ENCODE measurements around the gene OSBPL5. TPM values are rescaled to one million over a fixed set of nuclear protein-coding genes. Genes with fewer than 3 reads are reported as not detected.

Gene OSBPL5, protein sequence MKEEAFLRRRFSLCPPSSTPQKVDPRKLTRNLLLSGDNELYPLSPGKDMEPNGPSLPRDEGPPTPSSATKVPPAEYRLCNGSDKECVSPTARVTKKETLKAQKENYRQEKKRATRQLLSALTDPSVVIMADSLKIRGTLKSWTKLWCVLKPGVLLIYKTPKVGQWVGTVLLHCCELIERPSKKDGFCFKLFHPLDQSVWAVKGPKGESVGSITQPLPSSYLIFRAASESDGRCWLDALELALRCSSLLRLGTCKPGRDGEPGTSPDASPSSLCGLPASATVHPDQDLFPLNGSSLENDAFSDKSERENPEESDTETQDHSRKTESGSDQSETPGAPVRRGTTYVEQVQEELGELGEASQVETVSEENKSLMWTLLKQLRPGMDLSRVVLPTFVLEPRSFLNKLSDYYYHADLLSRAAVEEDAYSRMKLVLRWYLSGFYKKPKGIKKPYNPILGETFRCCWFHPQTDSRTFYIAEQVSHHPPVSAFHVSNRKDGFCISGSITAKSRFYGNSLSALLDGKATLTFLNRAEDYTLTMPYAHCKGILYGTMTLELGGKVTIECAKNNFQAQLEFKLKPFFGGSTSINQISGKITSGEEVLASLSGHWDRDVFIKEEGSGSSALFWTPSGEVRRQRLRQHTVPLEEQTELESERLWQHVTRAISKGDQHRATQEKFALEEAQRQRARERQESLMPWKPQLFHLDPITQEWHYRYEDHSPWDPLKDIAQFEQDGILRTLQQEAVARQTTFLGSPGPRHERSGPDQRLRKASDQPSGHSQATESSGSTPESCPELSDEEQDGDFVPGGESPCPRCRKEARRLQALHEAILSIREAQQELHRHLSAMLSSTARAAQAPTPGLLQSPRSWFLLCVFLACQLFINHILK
- 16.6 TPM for total RNA-seq
- long read RNA-seq, partial matches to known transcripts, result 29 of 40 reads
- long read RNA-seq, other reads (novel, unspliced or antisense), result 9 of 40 reads

DNA sequence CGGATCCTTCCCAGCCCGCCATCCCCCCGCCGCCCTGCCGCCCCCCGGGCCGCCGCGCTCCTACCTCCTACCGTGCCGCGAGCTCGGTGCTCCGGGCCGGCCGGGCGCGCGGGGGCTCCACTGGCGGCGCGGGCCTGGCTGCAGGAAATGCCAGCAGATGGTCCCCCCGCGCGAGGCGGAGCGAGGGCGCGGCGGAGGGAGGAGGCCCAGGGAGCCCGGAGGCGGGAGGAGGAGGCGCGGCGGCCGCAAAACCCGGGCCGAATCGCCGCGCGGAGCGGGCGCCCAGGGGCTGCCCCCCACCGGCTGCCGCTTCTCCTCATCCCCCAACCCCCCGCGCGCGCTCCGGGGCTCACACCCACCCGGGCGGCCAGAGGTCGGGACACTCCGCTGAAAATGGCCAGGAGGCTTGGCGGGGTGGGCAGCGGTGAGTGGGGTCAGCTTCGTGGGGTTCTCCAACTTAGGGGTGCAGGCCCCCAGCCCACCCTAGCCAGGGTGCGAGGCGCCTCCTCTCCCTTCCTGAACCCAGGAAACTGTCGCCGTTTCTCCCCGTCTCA lies at the start of gene OSBPL5:
TSS of gene OSBPL5 (minus strand) at position 159 of the 554 bp plus-strand sequence. CDS start 36,162 bp downstream, outside the sequence.
- intact Hi-C loops (cut with DNase I), result loop anchor here (5.0 kb wide), 1 partner anchor 38 kb away; no protein-coding TSS in a partner anchor
- peak; percentile 89 for DNase-seq (ENCODE audit: low spot score)

- intact Hi-C loops (cut with DNase I), result loop anchor here (2.0 kb wide), 1 partner anchor 104 kb away; no protein-coding TSS in a partner anchor
- peak; percentile 62 for DNase-seq (ENCODE audit: low spot score)
Measured at GRCh38 chr11:3214420-3214699, 49.2 kb upstream of the OSBPL5 start.

GRCh38 chr11:3213659-3214419 lies 48.7 kb upstream of the OSBPL5 start:
- peak; percentile 64 for DNase-seq (ENCODE audit: low spot score)
- intact Hi-C loops (cut with DNase I), result loop anchor here (2.0 kb wide), 1 partner anchor 103 kb away; no protein-coding TSS in a partner anchor

GRCh38 chr11:3208272-3208671 lies 43.2 kb upstream of the OSBPL5 start:
- DNase-seq (ENCODE audit: low spot score), result no peak
- intact Hi-C loops (cut with DNase I), result no loop called here

DNA sequence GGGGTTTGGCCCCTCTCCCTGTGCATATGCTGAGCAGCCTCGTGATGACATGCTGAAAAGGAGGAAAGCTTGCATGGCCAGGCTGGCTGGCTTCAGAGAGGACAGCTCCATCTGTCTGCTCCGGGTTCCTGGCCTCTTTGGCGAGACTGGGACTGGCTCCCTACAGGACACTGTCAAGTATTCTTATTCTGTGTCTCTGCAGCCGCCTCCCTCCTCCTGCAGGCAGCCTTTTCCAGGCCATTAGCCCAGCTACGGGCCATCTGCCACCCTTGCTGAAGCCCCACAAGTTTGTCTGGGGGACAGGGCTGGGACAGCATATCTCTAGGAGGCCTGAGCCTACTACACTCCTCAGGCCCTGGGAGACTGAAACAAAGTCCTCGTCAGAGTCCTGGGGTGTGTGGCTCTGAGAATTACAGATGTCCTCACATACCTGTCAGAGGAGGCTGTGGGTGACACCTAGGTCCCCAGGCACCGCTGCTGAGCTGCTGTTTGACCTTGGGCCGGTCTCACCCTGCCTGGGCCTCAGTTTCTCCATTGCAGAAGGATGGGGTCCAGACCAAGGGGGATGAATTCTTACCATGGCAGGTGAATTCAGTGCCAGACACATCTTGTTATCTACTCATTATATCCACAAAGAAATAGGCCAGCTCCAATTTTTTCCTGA lies 42.5 kb upstream of the OSBPL5 start:
- intact Hi-C loops (cut with DNase I), result no loop called here
- no peak for DNase-seq (ENCODE audit: low spot score)

- DNase-seq (ENCODE audit: low spot score), result no peak
- intact Hi-C loops (cut with DNase I), result no loop called here
Measured at GRCh38 chr11:3206922-3207204, 41.8 kb upstream of the OSBPL5 start.

DNA sequence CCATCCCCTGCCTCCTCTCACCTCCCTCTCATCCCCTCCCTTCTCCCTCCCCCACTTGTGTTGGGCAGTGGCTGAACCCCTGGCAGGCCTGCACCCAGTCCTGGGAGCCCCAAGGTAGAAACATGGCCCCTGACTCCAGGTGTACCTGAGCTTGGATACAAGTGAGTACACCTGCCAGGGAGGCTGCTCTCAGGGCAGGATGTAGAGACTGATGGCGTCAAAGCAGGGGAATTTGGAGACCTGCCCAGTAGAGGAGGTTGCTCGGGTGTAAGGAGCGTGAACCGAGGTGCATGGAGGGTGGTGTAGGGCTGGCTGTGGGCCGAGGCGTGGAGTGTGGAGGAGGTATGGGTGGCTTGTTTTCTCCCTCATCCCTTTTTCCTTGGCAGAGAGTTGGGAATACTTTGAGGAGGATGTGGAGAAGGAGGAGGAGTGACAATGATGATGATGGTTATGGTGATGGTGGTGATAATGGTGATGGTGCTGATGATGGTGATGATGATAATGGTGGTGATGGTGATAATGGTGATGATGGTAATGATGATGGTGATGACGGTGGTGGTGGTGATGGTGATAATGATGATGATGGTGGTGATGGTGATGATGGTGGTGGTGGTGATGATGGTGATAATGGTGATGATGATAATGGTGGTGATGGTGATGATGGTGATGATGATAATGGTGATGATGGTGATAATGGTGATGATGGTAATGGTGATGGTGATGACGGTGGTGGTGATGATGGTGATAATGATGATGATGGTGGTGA lies 41.2 kb upstream of the OSBPL5 start:
- DNase-seq (ENCODE audit: low spot score), result no peak
- intact Hi-C loops (cut with DNase I), result no loop called here

DNA sequence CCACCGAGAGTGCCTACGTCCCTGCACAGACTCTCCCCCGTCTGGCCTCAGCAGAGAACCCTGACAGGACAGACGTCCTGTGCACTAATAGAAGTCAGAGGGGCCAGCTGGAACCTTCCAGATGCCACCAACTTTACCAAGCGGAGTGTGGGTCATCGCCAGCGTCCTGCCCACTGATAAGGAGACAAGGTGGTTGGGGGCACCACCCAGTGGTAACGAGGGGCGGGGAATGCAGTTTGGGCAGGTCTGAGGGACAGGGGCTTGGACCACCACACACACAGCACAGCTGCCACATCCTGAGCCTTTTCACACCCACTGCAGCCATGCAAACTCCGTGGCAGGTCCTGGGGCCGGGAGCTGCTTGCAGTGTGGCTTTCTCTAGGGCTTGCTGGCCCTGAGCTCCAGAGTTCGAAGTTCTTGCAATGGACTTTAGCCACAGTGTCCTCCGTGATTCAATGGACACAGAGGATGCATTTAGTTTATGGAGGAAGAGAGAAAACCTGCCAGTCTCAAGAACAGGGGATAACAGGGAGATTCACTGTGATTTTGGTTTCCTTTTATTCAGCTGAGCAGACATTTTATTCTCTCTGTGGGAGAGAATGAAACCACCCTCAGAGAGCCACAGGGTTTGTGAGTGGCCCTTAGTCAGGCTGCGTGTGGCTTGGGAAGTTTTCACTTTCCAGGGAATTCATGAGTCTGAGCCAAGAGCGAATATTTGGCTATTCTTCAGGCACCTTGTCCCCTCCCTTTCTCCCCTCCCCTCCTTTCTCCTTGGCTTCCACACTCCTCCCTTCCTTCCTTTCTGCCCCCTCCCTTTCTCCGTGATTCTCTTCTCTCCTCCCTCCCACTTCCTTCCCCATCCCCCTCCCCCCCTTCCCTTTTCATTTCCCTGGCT lies 40.4 kb upstream of the OSBPL5 start:
- intact Hi-C loops (cut with DNase I), result no loop called here
- no peak for DNase-seq (ENCODE audit: low spot score)

DNA sequence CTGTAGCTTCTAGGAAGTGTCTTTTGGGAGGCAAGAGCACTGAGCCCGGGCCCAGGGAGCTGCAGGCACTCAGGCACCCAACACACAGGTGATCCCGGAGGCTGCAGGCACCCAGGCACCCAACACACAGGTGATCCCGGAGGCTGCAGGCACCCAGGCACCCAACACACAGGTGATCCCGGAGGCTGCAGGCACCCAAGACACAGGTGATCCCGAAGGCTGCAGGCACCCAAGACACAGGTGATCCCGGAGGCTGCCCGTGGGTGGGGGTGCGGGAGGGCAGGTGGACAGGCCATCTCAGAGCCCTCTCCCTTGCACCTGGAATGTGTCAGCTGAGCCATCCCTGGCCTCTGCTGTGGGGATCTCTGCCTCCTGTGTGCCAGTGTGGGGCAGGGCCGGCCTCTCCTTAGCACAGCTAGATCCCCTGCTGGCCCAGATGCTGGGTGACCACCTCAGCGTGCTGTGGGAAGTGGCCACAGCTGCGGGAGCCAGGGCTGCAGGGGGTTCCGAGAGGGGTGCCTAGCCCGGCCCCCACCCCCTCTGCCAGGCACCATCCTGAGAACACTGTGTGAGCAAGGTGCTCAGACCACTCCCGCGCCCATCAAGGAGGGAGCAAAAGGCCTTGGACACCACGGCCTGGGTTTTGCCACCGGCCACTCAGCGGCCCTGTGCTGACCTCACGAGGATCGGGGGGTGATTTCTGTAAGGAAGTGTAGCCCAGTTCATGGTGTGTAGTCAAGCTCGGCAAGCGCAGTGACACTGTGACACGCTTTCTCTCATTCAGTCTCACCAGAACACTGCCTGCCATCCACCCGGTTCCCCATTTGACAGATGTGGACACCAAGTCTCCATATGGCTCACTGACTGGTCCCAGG lies 39.3 kb upstream of the OSBPL5 start:
- DNase-seq (ENCODE audit: low spot score), result no peak
- intact Hi-C loops (cut with DNase I), result no loop called here

DNA sequence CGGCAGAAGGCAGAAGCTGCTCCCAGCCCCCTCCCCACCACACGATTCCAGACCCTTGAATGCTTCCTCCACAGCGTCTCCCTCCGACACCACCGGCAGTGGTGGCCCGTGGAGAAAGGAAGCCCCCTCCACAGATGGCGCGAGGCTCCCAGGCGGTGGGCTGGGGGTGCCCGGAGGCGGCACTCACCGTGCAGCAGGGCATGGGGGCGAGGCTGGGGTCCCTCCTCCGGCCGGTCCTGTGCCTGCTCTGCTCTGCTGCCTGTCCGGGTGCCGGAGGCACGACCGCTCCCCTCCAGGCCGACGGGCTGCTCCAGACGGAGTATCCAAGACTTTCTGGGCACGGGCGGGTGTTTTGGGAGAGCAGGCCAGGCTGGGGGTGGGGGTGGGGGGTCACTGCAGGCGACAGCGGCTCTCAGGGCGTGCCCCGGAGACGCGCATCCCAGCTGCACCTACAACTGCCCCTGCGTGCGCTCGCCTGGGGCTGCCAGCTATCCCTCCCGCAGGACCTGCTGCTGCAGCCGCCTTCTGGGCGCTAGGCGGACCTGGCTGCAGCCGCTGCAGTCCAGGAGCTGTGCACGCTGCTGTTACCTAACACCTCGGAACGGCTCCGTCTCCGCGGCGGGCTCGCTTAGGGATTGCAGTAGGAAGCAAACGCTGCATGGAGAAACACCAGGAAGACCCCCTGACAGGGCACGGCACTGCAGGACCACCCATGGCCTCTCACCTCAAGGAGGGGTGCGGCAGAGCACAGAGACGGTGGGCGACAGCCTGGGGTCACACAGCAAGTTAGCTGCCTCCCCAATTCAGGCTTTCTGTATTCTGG lies 38.3 kb upstream of the OSBPL5 start:
- intact Hi-C loops (cut with DNase I), result no loop called here
- DNase-seq (ENCODE audit: low spot score), result peak; percentile 58

DNA sequence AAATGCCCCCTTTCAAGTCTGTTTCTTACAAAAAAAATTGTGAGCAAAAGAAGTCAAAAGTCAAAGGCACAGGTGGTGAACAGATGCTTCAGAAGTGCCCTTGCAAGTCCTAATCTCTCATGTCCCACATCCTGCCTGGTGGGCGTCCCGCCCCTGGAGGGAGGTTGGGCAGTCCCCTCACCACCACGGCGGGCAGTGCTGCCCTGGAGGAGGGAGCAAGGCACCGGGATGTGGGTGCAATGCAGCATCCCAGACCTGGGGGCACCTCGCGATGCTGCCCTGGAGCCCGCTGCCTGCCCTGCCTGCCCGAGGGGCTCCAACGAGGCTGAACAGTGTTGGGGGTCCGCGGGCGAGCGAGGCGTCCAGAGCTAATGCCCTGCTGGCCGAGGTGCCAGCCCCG lies 37.6 kb upstream of the OSBPL5 start:
- DNase-seq (ENCODE audit: low spot score), result peak; percentile 62
- intact Hi-C loops (cut with DNase I), result no loop called here

- intact Hi-C loops (cut with DNase I), result no loop called here
- DNase-seq (ENCODE audit: low spot score), result no peak
Measured at GRCh38 chr11:3202305-3202704, 37.2 kb upstream of the OSBPL5 start.

- intact Hi-C loops (cut with DNase I), result no loop called here
- peak; percentile 63 for DNase-seq (ENCODE audit: low spot score)
Measured at GRCh38 chr11:3201677-3202181, 36.6 kb upstream of the OSBPL5 start.

DNA sequence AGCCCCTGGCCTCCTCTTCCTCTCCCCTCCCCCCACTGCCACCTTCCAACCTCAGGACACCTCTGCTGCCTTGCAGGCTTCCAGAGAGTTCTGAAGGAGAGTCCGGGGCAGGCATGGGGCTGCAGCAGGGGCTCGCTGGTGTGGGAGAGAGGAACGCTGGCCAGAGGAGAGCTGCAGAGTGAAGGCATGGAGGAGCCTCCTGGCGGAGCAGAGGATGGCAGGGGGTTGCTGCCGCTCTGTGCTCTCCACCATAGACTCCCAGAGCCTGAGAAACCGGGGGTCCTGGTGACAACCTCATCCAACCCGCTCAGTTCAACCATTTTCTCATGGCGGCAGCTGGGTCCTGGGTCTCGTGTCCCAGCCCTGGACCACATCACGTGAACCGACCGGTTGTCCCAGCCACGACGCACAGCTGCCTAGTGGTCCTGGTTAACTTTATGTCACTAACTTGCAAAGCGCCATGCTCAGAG lies 36.0 kb upstream of the OSBPL5 start:
- DNase-seq (ENCODE audit: low spot score), result no peak
- intact Hi-C loops (cut with DNase I), result no loop called here

- intact Hi-C loops (cut with DNase I), result no loop called here
- no peak for DNase-seq (ENCODE audit: low spot score)
Measured at GRCh38 chr11:3200388-3201111, 35.4 kb upstream of the OSBPL5 start.
